Measurements from ENCODE around the gene PCDH9.

Gene PCDH9

GRCh38 chr13:66875264-66875663 lies 354.9 kb downstream of the PCDH9 start:
- TF ChIP-seq CTCF (IDR thresholded peaks at IDR 0.05; ENCODE audit: insufficient read depth, low read length) (no peak), GABPA (IDR thresholded peaks at IDR 0.05; ENCODE audit: low read depth) (no peak), REST (IDR thresholded peaks at IDR 0.05; ENCODE audit: insufficient replicate concordance, low read depth) (no peak), SPI1 (IDR thresholded peaks at IDR 0.05; ENCODE audit: borderline replicate concordance, low read depth) (no peak), POLR2AphosphoS5 (IDR thresholded peaks at IDR 0.05; ENCODE audit: low read depth) (no peak)
- DNase-seq (ENCODE audit: low read depth in 1 of 2, low spot score in 1 of 2), result no peak
- no peaks in the 10 kb centered on the region for H3K27me3 ChIP-seq (ENCODE audit: insufficient read depth, poor library complexity, severe bottlenecking)

GRCh38 chr13:66864627-66865026 lies 365.5 kb downstream of the PCDH9 start:
- Histone ChIP-seq H3K27ac (replicated peaks) (no peak overlapping the region), H3K4me3 (replicated peaks; ENCODE audit: insufficient read depth, low read length) (no peak overlapping the region), H3K27me3 (ENCODE audit: insufficient read depth, poor library complexity, severe bottlenecking) (no peaks in the 10 kb centered on the region)
- DNase-seq (ENCODE audit: low read depth in 1 of 2, low spot score in 1 of 2), result no peak
- TF ChIP-seq GABPA (IDR thresholded peaks at IDR 0.05; ENCODE audit: low read depth), result no peak
- TF ChIP-seq POLR2AphosphoS5 (IDR thresholded peaks at IDR 0.05; ENCODE audit: low read depth), result no peak
- no peak for TF ChIP-seq CTCF (IDR thresholded peaks at IDR 0.05; ENCODE audit: insufficient read depth, low read length)

More at GRCh38 chr13:66875264-66875663, 354.9 kb downstream of the PCDH9 start:
- Histone ChIP-seq H3K4me3 (replicated peaks; ENCODE audit: insufficient read depth, low read length) (no peak overlapping the region), H3K27ac (replicated peaks) (no peak overlapping the region)

- TF ChIP-seq POLR2AphosphoS5 (IDR thresholded peaks at IDR 0.05; ENCODE audit: low read depth) (no peak), GABPA (IDR thresholded peaks at IDR 0.05; ENCODE audit: low read depth) (no peak), SPI1 (IDR thresholded peaks at IDR 0.05; ENCODE audit: borderline replicate concordance, low read depth) (no peak), CTCF (IDR thresholded peaks at IDR 0.05; ENCODE audit: insufficient read depth, low read length) (no peak), REST (IDR thresholded peaks at IDR 0.05; ENCODE audit: insufficient replicate concordance, low read depth) (no peak)
- Histone ChIP-seq H3K27me3 (ENCODE audit: insufficient read depth, poor library complexity, severe bottlenecking) (no peaks in the 10 kb centered on the region), H3K4me3 (replicated peaks; ENCODE audit: insufficient read depth, low read length) (no peak overlapping the region), H3K27ac (replicated peaks) (no peak overlapping the region)
- no peak for DNase-seq (ENCODE audit: low read depth in 1 of 2, low spot score in 1 of 2)
Measured at GRCh38 chr13:66860878-66861417, 369.2 kb downstream of the PCDH9 start.
